ENCODE data around the gene PPP1R12C.
"Not testable (repeated sequence)": the region's sequence is repeated elsewhere in the genome, so short reads cannot be mapped to it uniquely, and the experiment has no call there.

The PPP1R12C gene

GRCh38 chr19:55060287-55060686 is 57.1 kb downstream of the PPP1R12C start:
- H3K27me3 ChIP-seq (ENCODE audit: low read depth, low read length); H3K9me3 ChIP-seq (ENCODE audit: control insufficient read depth in 1 of 2, low read length in 2 of 2); H3K4me1 ChIP-seq (ENCODE audit: control insufficient read depth in 1 of 2, insufficient read depth in 2 of 2, low read length in 2 of 2); H3K27ac ChIP-seq (ENCODE audit: low read length); H3K4me3 ChIP-seq (ENCODE audit: low read depth in 1 of 2, low read length in 2 of 2): not testable (repeated sequence)
- peaks cover 5 to 28% of the 10 kb centered on the region in 2 donors for H3K36me3 ChIP-seq (ENCODE audit: control insufficient read depth in 1 of 2, insufficient read depth in 2 of 2, low read length in 2 of 2)

GRCh38 chr19:55058781-55059610 is 58.4 kb downstream of the PPP1R12C start:
- Histone ChIP-seq H3K9me3 (ENCODE audit: control insufficient read depth in 1 of 2, low read length in 2 of 2) (peaks cover 0 to 2% of the 10 kb centered on the region in 2 donors), H3K4me1 (ENCODE audit: control insufficient read depth in 1 of 2, insufficient read depth in 2 of 2, low read length in 2 of 2) (peaks cover 0 to 8% of the 10 kb centered on the region in 2 donors), H3K27me3 (ENCODE audit: low read depth, low read length) (no peaks in the 10 kb centered on the region), H3K27ac (ENCODE audit: low read length) (no peak overlapping the region), H3K4me3 (ENCODE audit: low read depth in 1 of 2, low read length in 2 of 2) (no peak overlapping the region), H3K36me3 (ENCODE audit: control insufficient read depth in 1 of 2, insufficient read depth in 2 of 2, low read length in 2 of 2) (peaks cover 6 to 39% of the 10 kb centered on the region in 2 donors)

- H3K9me3 ChIP-seq (ENCODE audit: control insufficient read depth in 1 of 2, low read length in 2 of 2), result peaks cover 0 to 2% of the 10 kb centered on the region in 2 donors
- H3K36me3 ChIP-seq (ENCODE audit: control insufficient read depth in 1 of 2, insufficient read depth in 2 of 2, low read length in 2 of 2), result peaks cover 11 to 54% of the 10 kb centered on the region in 2 donors
- no peak overlapping the region for H3K27ac ChIP-seq (ENCODE audit: low read length)
- no peak overlapping the region for H3K4me3 ChIP-seq (ENCODE audit: low read depth in 1 of 2, low read length in 2 of 2)
- H3K4me1 ChIP-seq (ENCODE audit: control insufficient read depth in 1 of 2, insufficient read depth in 2 of 2, low read length in 2 of 2), result no peaks in the 10 kb centered on the region
- no peaks in the 10 kb centered on the region for H3K27me3 ChIP-seq (ENCODE audit: low read depth, low read length)
Observed at GRCh38 chr19:55056827-55057226, 60.6 kb downstream of the PPP1R12C start.

GRCh38 chr19:55053735-55054134 is 63.7 kb downstream of the PPP1R12C start:
- H3K27me3 ChIP-seq (ENCODE audit: low read depth, low read length), result no peaks in the 10 kb centered on the region
- H3K4me3 ChIP-seq (ENCODE audit: low read depth in 1 of 2, low read length in 2 of 2), result no peak overlapping the region
- H3K36me3 ChIP-seq (ENCODE audit: control insufficient read depth in 1 of 2, insufficient read depth in 2 of 2, low read length in 2 of 2), result peaks cover 12 to 70% of the 10 kb centered on the region in 2 donors
- no peak overlapping the region for H3K27ac ChIP-seq (ENCODE audit: low read length)
- peaks cover 0 to 2% of the 10 kb centered on the region in 2 donors for H3K9me3 ChIP-seq (ENCODE audit: control insufficient read depth in 1 of 2, low read length in 2 of 2)
- H3K4me1 ChIP-seq (ENCODE audit: control insufficient read depth in 1 of 2, insufficient read depth in 2 of 2, low read length in 2 of 2), result no peaks in the 10 kb centered on the region

- no peak overlapping the region for H3K27ac ChIP-seq (ENCODE audit: low read length)
- H3K36me3 ChIP-seq (ENCODE audit: control insufficient read depth in 1 of 2, insufficient read depth in 2 of 2, low read length in 2 of 2), result peaks cover 27 to 76% of the 10 kb centered on the region in 2 donors
- no peaks in the 10 kb centered on the region for H3K4me1 ChIP-seq (ENCODE audit: control insufficient read depth in 1 of 2, insufficient read depth in 2 of 2, low read length in 2 of 2)
- H3K4me3 ChIP-seq (ENCODE audit: low read depth in 1 of 2, low read length in 2 of 2), result no peak overlapping the region
- H3K27me3 ChIP-seq (ENCODE audit: low read depth, low read length), result no peaks in the 10 kb centered on the region
- no peaks in the 10 kb centered on the region for H3K9me3 ChIP-seq (ENCODE audit: control insufficient read depth in 1 of 2, low read length in 2 of 2)
Observed at GRCh38 chr19:55050749-55051532, 66.5 kb downstream of the PPP1R12C start.

- Histone ChIP-seq H3K9me3 (ENCODE audit: control insufficient read depth in 1 of 2, low read length in 2 of 2) (no peaks in the 10 kb centered on the region), H3K4me3 (ENCODE audit: low read depth in 1 of 2, low read length in 2 of 2) (no peak overlapping the region), H3K27me3 (ENCODE audit: low read depth, low read length) (no peaks in the 10 kb centered on the region), H3K4me1 (ENCODE audit: control insufficient read depth in 1 of 2, insufficient read depth in 2 of 2, low read length in 2 of 2) (no peaks in the 10 kb centered on the region), H3K27ac (ENCODE audit: low read length) (no peak overlapping the region), H3K36me3 (ENCODE audit: control insufficient read depth in 1 of 2, insufficient read depth in 2 of 2, low read length in 2 of 2) (peaks cover 27 to 73% of the 10 kb centered on the region in 2 donors)
Observed at GRCh38 chr19:55048446-55048845, 69.0 kb downstream of the PPP1R12C start.

- H3K27ac ChIP-seq (ENCODE audit: low read length), result no peak overlapping the region
- H3K4me1 ChIP-seq (ENCODE audit: control insufficient read depth in 1 of 2, insufficient read depth in 2 of 2, low read length in 2 of 2), result no peaks in the 10 kb centered on the region
- H3K36me3 ChIP-seq (ENCODE audit: control insufficient read depth in 1 of 2, insufficient read depth in 2 of 2, low read length in 2 of 2), result peaks cover 27 to 77% of the 10 kb centered on the region in 2 donors
- no peaks in the 10 kb centered on the region for H3K9me3 ChIP-seq (ENCODE audit: control insufficient read depth in 1 of 2, low read length in 2 of 2)
- H3K27me3 ChIP-seq (ENCODE audit: low read depth, low read length), result no peaks in the 10 kb centered on the region
- H3K4me3 ChIP-seq (ENCODE audit: low read depth in 1 of 2, low read length in 2 of 2), result no peak overlapping the region
Observed at GRCh38 chr19:55047951-55048350, 69.5 kb downstream of the PPP1R12C start.

- H3K9me3 ChIP-seq (ENCODE audit: control insufficient read depth in 1 of 2, low read length in 2 of 2), result no peaks in the 10 kb centered on the region
- no peaks in the 10 kb centered on the region for H3K4me1 ChIP-seq (ENCODE audit: control insufficient read depth in 1 of 2, insufficient read depth in 2 of 2, low read length in 2 of 2)
- no peaks in the 10 kb centered on the region for H3K27me3 ChIP-seq (ENCODE audit: low read depth, low read length)
- no peak overlapping the region for H3K27ac ChIP-seq (ENCODE audit: low read length)
- no peak overlapping the region for H3K4me3 ChIP-seq (ENCODE audit: low read depth in 1 of 2, low read length in 2 of 2)
- H3K36me3 ChIP-seq (ENCODE audit: control insufficient read depth in 1 of 2, insufficient read depth in 2 of 2, low read length in 2 of 2), result peaks cover 27 to 80% of the 10 kb centered on the region in 2 donors
Observed at GRCh38 chr19:55046975-55047622, 70.3 kb downstream of the PPP1R12C start.

GRCh38 chr19:55044771-55045716 is 72.4 kb downstream of the PPP1R12C start:
- H3K4me3 ChIP-seq (ENCODE audit: low read depth in 1 of 2, low read length in 2 of 2), result no peak overlapping the region
- H3K36me3 ChIP-seq (ENCODE audit: control insufficient read depth in 1 of 2, insufficient read depth in 2 of 2, low read length in 2 of 2), result peaks cover 27 to 61% of the 10 kb centered on the region in 2 donors
- H3K27ac ChIP-seq (ENCODE audit: low read length), result no peak overlapping the region
- H3K4me1 ChIP-seq (ENCODE audit: control insufficient read depth in 1 of 2, insufficient read depth in 2 of 2, low read length in 2 of 2), result no peaks in the 10 kb centered on the region
- no peaks in the 10 kb centered on the region for H3K9me3 ChIP-seq (ENCODE audit: control insufficient read depth in 1 of 2, low read length in 2 of 2)
- no peaks in the 10 kb centered on the region for H3K27me3 ChIP-seq (ENCODE audit: low read depth, low read length)

GRCh38 chr19:55044286-55044685 is 73.2 kb downstream of the PPP1R12C start:
- no peaks in the 10 kb centered on the region for H3K9me3 ChIP-seq (ENCODE audit: control insufficient read depth in 1 of 2, low read length in 2 of 2)
- no peak overlapping the region for H3K27ac ChIP-seq (ENCODE audit: low read length)
- no peaks in the 10 kb centered on the region for H3K27me3 ChIP-seq (ENCODE audit: low read depth, low read length)
- H3K36me3 ChIP-seq (ENCODE audit: control insufficient read depth in 1 of 2, insufficient read depth in 2 of 2, low read length in 2 of 2), result peaks cover 27 to 60% of the 10 kb centered on the region in 2 donors
- H3K4me3 ChIP-seq (ENCODE audit: low read depth in 1 of 2, low read length in 2 of 2), result no peak overlapping the region
- no peaks in the 10 kb centered on the region for H3K4me1 ChIP-seq (ENCODE audit: control insufficient read depth in 1 of 2, insufficient read depth in 2 of 2, low read length in 2 of 2)
